ENCODE measurements around the gene DGKQ.

DGKQ gene

GRCh38 chr4:1010395-1011021 lies 37.1 kb upstream of the DGKQ start:
- H2AK5ac ChIP-seq (ENCODE audit: low read length), result no peak overlapping the region
- no peak overlapping the region for H4K5ac ChIP-seq (ENCODE audit: low read length)
- H2BK120ac ChIP-seq (ENCODE audit: low read depth, low read length), result no peak overlapping the region
- peak; percentile 59 for DNase-seq
- no peaks in the 10 kb centered on the region for H3K79me2 ChIP-seq (ENCODE audit: control insufficient read depth, insufficient read depth, low read length)
- H3K4me2 ChIP-seq (ENCODE audit: low read length), result no peak overlapping the region
- no CpG with 5 or more reads among the region's 36 CpGs for WGBS (ENCODE audit: extremely low coverage, insufficient coverage, low lambda C conversion rate)
- H3K4me1 ChIP-seq (ENCODE audit: control insufficient read depth, low read depth, low read length), result no peaks in the 10 kb centered on the region
- no peak overlapping the region for H2BK15ac ChIP-seq (replicated peaks; ENCODE audit: low read depth)
- H3K18ac ChIP-seq (ENCODE audit: low read length), result peak overlapping the region; percentile 29
- no peak overlapping the region for H3K4me3 ChIP-seq (ENCODE audit: low read length)
- H3K36me3 ChIP-seq (ENCODE audit: control insufficient read depth, insufficient read depth, low read length), result no peaks in the 10 kb centered on the region
- H3K27me3 ChIP-seq (ENCODE audit: insufficient read depth, low read length, poor library complexity), result peaks cover 19% of the 10 kb centered on the region
- no peak overlapping the region for H3K4ac ChIP-seq (ENCODE audit: low read depth, low read length)
- no peak overlapping the region for H3K23ac ChIP-seq (ENCODE audit: low read length)
- no peak overlapping the region for H3K56ac ChIP-seq (ENCODE audit: low read length)
- H3K79me1 ChIP-seq (ENCODE audit: low read length), result no peaks in the 10 kb centered on the region
- H3K27ac ChIP-seq (ENCODE audit: low read depth, low read length), result no peak overlapping the region
- no peak overlapping the region for H2BK5ac ChIP-seq (ENCODE audit: low read length)
- H4K8ac ChIP-seq (ENCODE audit: low read depth, low read length), result no peak overlapping the region
- H3K9ac ChIP-seq (ENCODE audit: low read length), result no peak overlapping the region

GRCh38 chr4:1009542-1010394 lies 36.4 kb upstream of the DGKQ start:
- Histone ChIP-seq H2BK120ac (ENCODE audit: low read depth, low read length) (no peak overlapping the region), H3K79me1 (ENCODE audit: low read length) (no peaks in the 10 kb centered on the region), H4K8ac (ENCODE audit: low read depth, low read length) (no peak overlapping the region), H3K27ac (ENCODE audit: low read depth, low read length) (no peak overlapping the region), H2BK5ac (ENCODE audit: low read length) (no peak overlapping the region), H2AK5ac (ENCODE audit: low read length) (no peak overlapping the region), H3K79me2 (ENCODE audit: control insufficient read depth, insufficient read depth, low read length) (no peaks in the 10 kb centered on the region), H2BK15ac (replicated peaks; ENCODE audit: low read depth) (no peak overlapping the region), H3K56ac (ENCODE audit: low read length) (peak overlapping the region; percentile 54), H3K4me1 (ENCODE audit: control insufficient read depth, low read depth, low read length) (no peaks in the 10 kb centered on the region), H3K36me3 (ENCODE audit: control insufficient read depth, insufficient read depth, low read length) (no peaks in the 10 kb centered on the region), H4K5ac (ENCODE audit: low read length) (no peak overlapping the region), H3K23ac (ENCODE audit: low read length) (no peak overlapping the region), H3K4me3 (ENCODE audit: low read length) (no peak overlapping the region), H3K4ac (ENCODE audit: low read depth, low read length) (no peak overlapping the region), H3K9ac (ENCODE audit: low read length) (no peak overlapping the region), H3K18ac (ENCODE audit: low read length) (no peak overlapping the region), H3K27me3 (ENCODE audit: insufficient read depth, low read length, poor library complexity) (peaks cover 19% of the 10 kb centered on the region), H3K4me2 (ENCODE audit: low read length) (peak overlapping the region; percentile 34)
- DNase-seq, result peak; percentile 45
- no CpG with 5 or more reads among the region's 109 CpGs for WGBS (ENCODE audit: extremely low coverage, insufficient coverage, low lambda C conversion rate)

DNA sequence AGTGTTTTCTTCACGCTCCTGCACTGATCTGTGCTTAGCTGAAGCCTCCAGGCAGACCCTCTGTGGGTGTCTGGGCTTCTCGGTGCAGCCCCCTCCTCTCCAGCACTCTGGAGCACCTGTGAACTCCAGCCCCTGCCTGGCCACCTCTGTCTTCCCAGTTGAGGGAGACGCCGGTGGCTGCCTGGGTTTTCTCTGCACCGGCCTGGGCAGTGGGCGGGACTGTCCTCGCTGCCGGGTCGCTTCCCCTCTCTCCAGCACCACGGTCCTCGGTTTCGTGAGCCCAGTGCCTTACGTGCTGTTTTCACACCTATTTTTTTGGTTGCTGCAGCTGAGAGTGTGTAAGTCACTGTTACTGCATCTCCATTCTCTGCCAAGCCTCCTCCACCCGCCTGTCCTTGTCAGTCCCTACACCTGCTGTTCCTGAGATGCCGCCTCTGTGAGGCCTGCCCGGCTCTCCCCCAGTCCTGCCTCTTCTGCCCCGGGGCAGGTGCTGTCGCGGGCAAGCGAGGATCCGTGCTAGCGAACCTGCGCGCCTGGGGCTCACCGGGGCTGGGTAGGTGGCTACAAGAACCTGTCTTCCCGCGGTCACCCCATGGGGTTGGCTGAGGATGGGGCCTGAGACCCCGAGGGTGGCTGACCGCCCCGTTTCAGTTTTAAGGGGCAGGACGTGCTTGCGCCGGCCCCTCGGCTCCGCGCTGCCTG lies 35.6 kb upstream of the DGKQ start:
- Histone ChIP-seq H3K36me3 (ENCODE audit: control insufficient read depth, insufficient read depth, low read length) (no peaks in the 10 kb centered on the region), H3K56ac (ENCODE audit: low read length) (peak overlapping the region; percentile 54), H3K9ac (ENCODE audit: low read length) (no peak overlapping the region), H3K27me3 (ENCODE audit: insufficient read depth, low read length, poor library complexity) (peaks cover 20% of the 10 kb centered on the region), H3K18ac (ENCODE audit: low read length) (no peak overlapping the region), H4K5ac (ENCODE audit: low read length) (no peak overlapping the region), H3K79me2 (ENCODE audit: control insufficient read depth, insufficient read depth, low read length) (no peaks in the 10 kb centered on the region), H2BK5ac (ENCODE audit: low read length) (no peak overlapping the region), H3K4ac (ENCODE audit: low read depth, low read length) (no peak overlapping the region), H3K79me1 (ENCODE audit: low read length) (no peaks in the 10 kb centered on the region), H3K4me3 (ENCODE audit: low read length) (no peak overlapping the region), H3K4me2 (ENCODE audit: low read length) (peak overlapping the region; percentile 42), H2BK15ac (replicated peaks; ENCODE audit: low read depth) (no peak overlapping the region), H3K23ac (ENCODE audit: low read length) (no peak overlapping the region), H4K8ac (ENCODE audit: low read depth, low read length) (no peak overlapping the region), H3K4me1 (ENCODE audit: control insufficient read depth, low read depth, low read length) (no peaks in the 10 kb centered on the region), H2AK5ac (ENCODE audit: low read length) (no peak overlapping the region), H2BK120ac (ENCODE audit: low read depth, low read length) (no peak overlapping the region), H3K27ac (ENCODE audit: low read depth, low read length) (no peak overlapping the region)
- peak; percentile 23 for DNase-seq
- WGBS (ENCODE audit: extremely low coverage, insufficient coverage, low lambda C conversion rate), result no CpG with 5 or more reads among the region's 36 CpGs

DNA sequence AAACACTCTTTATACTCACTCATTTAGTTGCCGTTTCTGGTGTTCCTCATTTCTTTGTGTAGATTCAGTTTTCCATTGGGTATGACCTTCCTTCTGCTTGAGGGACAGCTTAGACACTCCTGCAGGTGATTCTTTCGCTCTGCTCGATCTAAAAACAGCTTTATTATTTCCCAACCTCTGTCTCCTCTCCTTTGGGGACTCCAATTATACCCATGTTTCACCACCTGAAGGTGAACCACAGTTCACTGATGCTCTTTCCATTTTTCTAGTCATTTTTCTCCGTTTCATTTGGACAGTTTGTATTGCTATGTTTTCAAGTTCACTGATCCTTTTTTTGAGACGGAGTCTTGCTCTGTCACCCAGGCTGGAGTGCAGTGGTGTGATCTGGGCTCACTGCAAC lies 33.5 kb upstream of the DGKQ start:
- peaks cover 38% of the 10 kb centered on the region for H3K27me3 ChIP-seq (ENCODE audit: insufficient read depth, low read length, poor library complexity)
- no peaks in the 10 kb centered on the region for H3K79me2 ChIP-seq (ENCODE audit: control insufficient read depth, insufficient read depth, low read length)
- no peak overlapping the region for H3K4me2 ChIP-seq (ENCODE audit: low read length)
- H3K4me1 ChIP-seq (ENCODE audit: control insufficient read depth, low read depth, low read length), result no peaks in the 10 kb centered on the region
- no CpG with 5 or more reads among the region's 5 CpGs for WGBS (ENCODE audit: extremely low coverage, insufficient coverage, low lambda C conversion rate)
- no peak overlapping the region for H2BK15ac ChIP-seq (replicated peaks; ENCODE audit: low read depth)
- H3K79me1 ChIP-seq (ENCODE audit: low read length), result no peaks in the 10 kb centered on the region
- no peak overlapping the region for H3K18ac ChIP-seq (ENCODE audit: low read length)
- no peak overlapping the region for H2AK5ac ChIP-seq (ENCODE audit: low read length)
- H3K27ac ChIP-seq (ENCODE audit: low read depth, low read length), result no peak overlapping the region
- H3K4ac ChIP-seq (ENCODE audit: low read depth, low read length), result no peak overlapping the region
- H3K23ac ChIP-seq (ENCODE audit: low read length), result no peak overlapping the region
- DNase-seq, result no peak
- H2BK120ac ChIP-seq (ENCODE audit: low read depth, low read length), result no peak overlapping the region
- no peak overlapping the region for H3K56ac ChIP-seq (ENCODE audit: low read length)
- H3K9ac ChIP-seq (ENCODE audit: low read length), result no peak overlapping the region
- no peak overlapping the region for H4K8ac ChIP-seq (ENCODE audit: low read depth, low read length)
- H2BK5ac ChIP-seq (ENCODE audit: low read length), result no peak overlapping the region
- H3K4me3 ChIP-seq (ENCODE audit: low read length), result no peak overlapping the region
- no peaks in the 10 kb centered on the region for H3K36me3 ChIP-seq (ENCODE audit: control insufficient read depth, insufficient read depth, low read length)
- no peak overlapping the region for H4K5ac ChIP-seq (ENCODE audit: low read length)

- H3K4me1 ChIP-seq (ENCODE audit: control insufficient read depth, low read depth, low read length), result no peaks in the 10 kb centered on the region
Measured at GRCh38 chr4:1004557-1005485, 31.5 kb upstream of the DGKQ start.

More at GRCh38 chr4:1004557-1005485, 31.5 kb upstream of the DGKQ start:
- Histone ChIP-seq H3K9ac (ENCODE audit: low read length) (no peak overlapping the region), H3K23ac (ENCODE audit: low read length) (no peak overlapping the region), H4K8ac (ENCODE audit: low read depth, low read length) (no peak overlapping the region), H3K18ac (ENCODE audit: low read length) (no peak overlapping the region), H3K4me3 (ENCODE audit: low read length) (no peak overlapping the region), H3K79me1 (ENCODE audit: low read length) (no peaks in the 10 kb centered on the region), H3K4me2 (ENCODE audit: low read length) (no peak overlapping the region), H3K4ac (ENCODE audit: low read depth, low read length) (no peak overlapping the region), H3K36me3 (ENCODE audit: control insufficient read depth, insufficient read depth, low read length) (no peaks in the 10 kb centered on the region), H3K56ac (ENCODE audit: low read length) (no peak overlapping the region), H4K5ac (ENCODE audit: low read length) (no peak overlapping the region), H2BK5ac (ENCODE audit: low read length) (no peak overlapping the region), H3K27ac (ENCODE audit: low read depth, low read length) (no peak overlapping the region), H3K79me2 (ENCODE audit: control insufficient read depth, insufficient read depth, low read length) (no peaks in the 10 kb centered on the region), H3K27me3 (ENCODE audit: insufficient read depth, low read length, poor library complexity) (peaks cover 39% of the 10 kb centered on the region), H2BK15ac (replicated peaks; ENCODE audit: low read depth) (no peak overlapping the region), H2AK5ac (ENCODE audit: low read length) (no peak overlapping the region), H2BK120ac (ENCODE audit: low read depth, low read length) (no peak overlapping the region)
- WGBS (ENCODE audit: extremely low coverage, insufficient coverage, low lambda C conversion rate), result no CpG with 5 or more reads among the region's 25 CpGs
- DNase-seq, result no peak

All from mesendoderm (in vitro differentiated cells).